Common myeloid progenitor, CD34-positive (primary cell): Measurements from ENCODE around the gene TFF2.

Source experiments
- CTCF ChIA-PET: fragments of 350-600 bp; sonication (Branson Sonifier 250); formaldehyde crosslinking; loops from one replicate; lab custom pipeline; 2021; ENCODE audit warnings: antibody characterized with exemption; lab: Charles Lee
- POLR2A ChIA-PET: fragments of 350-600 bp; sonication (Branson Sonifier 250); formaldehyde crosslinking; loops from one replicate; lab custom pipeline; 2021; ENCODE audit warnings: antibody characterized with exemption; lab: Charles Lee
- DNase-seq, 3 donors: peaks; one replicate each; pipeline versions ENCODE4 v3.0.0 to v3.0.0-alpha.2; 2013
- H3K27ac ChIP-seq, 2 experiments: 1 replicate in 1 of 2; 2 replicates in 1 of 2; pipeline ENCODE4 v1.7.0; 2013; ENCODE audit warnings: inconsistent platforms in 2 of 2, low read length in 2 of 2, mild to moderate bottlenecking in 2 of 2, low read depth in 1 of 2, moderate library complexity in 1 of 2; ENCODE audit not compliant: severe bottlenecking in 2 of 2, insufficient read depth in 1 of 2, poor library complexity in 1 of 2
- H3K27me3 ChIP-seq, 5 experiments: replicated peaks in 2 of 5; 1 replicate in 3 of 5; 2 replicates in 2 of 5; pipeline versions ENCODE4 v1.6.1 to v1.7.0; 2013; ENCODE audit warnings: low read length in 4 of 5, mild to moderate bottlenecking in 2 of 5, moderate library complexity in 2 of 5, inconsistent platforms in 1 of 5; ENCODE audit not compliant: insufficient read depth in 5 of 5, control insufficient read depth in 4 of 5
- H3K36me3 ChIP-seq, 4 experiments: 1 replicate in 2 of 4; 2 replicates in 2 of 4; pipeline versions ENCODE4 v1.6.1 to v1.7.0; 2013; ENCODE audit warnings: low read length in 3 of 4, control low read depth in 1 of 4, mild to moderate bottlenecking in 1 of 4; ENCODE audit not compliant: control insufficient read depth in 4 of 4, insufficient read depth in 4 of 4
- H3K4me1 ChIP-seq, 4 experiments: 1 replicate in 3 of 4; 2 replicates in 1 of 4; pipeline versions ENCODE4 v1.6.1 to v1.7.1; 2013; ENCODE audit warnings: low read length in 3 of 4, mild to moderate bottlenecking in 3 of 4, control low read depth in 1 of 4, inconsistent platforms in 1 of 4, moderate library complexity in 1 of 4; ENCODE audit not compliant: control insufficient read depth in 4 of 4, insufficient read depth in 4 of 4; ENCODE audit errors: control extremely low read depth in 1 of 4
- H3K4me3 ChIP-seq, 7 experiments: 1 replicate in 4 of 7; 2 replicates in 3 of 7; pipeline versions ENCODE4 v1.5.1 to v1.7.0; 2013; ENCODE audit warnings: mild to moderate bottlenecking in 7 of 7, low read length in 6 of 7, moderate library complexity in 6 of 7, inconsistent platforms in 2 of 7, low read depth in 2 of 7, control low read depth in 1 of 7; ENCODE audit not compliant: insufficient read depth in 4 of 7, control insufficient read depth in 1 of 7; ENCODE audit errors: extremely low read depth in 1 of 7
- H3K9me3 ChIP-seq, 5 experiments: 1 replicate in 4 of 5; 2 replicates in 1 of 5; pipeline versions ENCODE4 v1.6.1 to v1.7.1; 2013; ENCODE audit warnings: low read length in 4 of 5, mild to moderate bottlenecking in 2 of 5, inconsistent platforms in 1 of 5, low read depth in 1 of 5, moderate library complexity in 1 of 5; ENCODE audit not compliant: control insufficient read depth in 4 of 5, insufficient read depth in 2 of 5; ENCODE audit errors: control extremely low read depth in 1 of 5
- WGBS: methylation state at CpG from one replicate; pipeline ENCODE4 v1.1.5; 2013; ENCODE audit not compliant: insufficient coverage; 5-methylcytosine and 5-hydroxymethylcytosine counted together

The TFF2 gene

GRCh38 chr21:42302794-42303193 lies 48.0 kb downstream of the TFF2 start:
- CTCF ChIA-PET, result interaction anchor here (1.0 to 2.7 kb wide), 6 partner anchors 8 to 236 kb away, joined by 3 to 14 read pairs (median 4); no protein-coding TSS in a partner anchor
- 81% methylated on average over 7 of the region's 7 CpGs for WGBS
- no peaks in the 10 kb centered on the region for H3K9me3 ChIP-seq

DNA sequence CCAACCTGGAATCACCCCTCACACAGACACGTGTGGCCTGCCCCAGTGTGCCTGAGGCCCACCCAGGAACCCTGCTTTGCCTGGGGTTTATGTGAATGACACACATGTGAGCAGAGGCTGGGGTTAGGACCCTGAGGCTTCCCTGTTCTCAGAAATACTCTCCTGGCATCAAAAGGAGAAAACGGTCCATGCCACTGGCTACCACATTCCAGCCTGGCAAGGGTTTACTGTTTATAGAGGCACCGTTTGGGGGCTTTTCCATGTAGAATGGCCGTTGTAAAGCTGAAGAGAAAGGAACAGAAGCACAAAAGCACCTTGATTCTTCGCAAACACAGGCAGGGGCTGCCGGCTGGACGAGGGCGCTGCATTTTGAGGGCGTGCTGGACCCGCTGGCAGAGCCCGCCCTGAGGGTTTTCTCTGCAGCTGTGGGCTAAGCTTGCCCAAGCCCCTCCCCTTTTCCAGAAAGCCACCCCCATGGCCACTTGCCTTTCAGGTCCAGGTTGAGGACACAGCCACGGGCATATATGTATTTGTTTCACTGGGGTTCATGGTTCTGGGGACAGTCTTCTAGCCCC lies 48.6 kb downstream of the TFF2 start:
- peaks cover 0 to 7% (median 3%) of the 10 kb centered on the region in 4 experiments for H3K36me3 ChIP-seq
- no peak overlapping the region for H3K27ac ChIP-seq
- 71% methylated on average over 9 of the region's 12 CpGs for WGBS
- no peaks in the 10 kb centered on the region for H3K27me3 ChIP-seq
- DNase-seq, result peak in 1 of 3 donors; percentile 23
- CTCF ChIA-PET, result interaction anchor here (1.0 to 2.7 kb wide), 6 partner anchors 9 to 236 kb away, joined by 3 to 14 read pairs (median 4); no protein-coding TSS in a partner anchor
- H3K9me3 ChIP-seq, result no peaks in the 10 kb centered on the region
- peaks cover under 1 to 53% (median 33%) of the 10 kb centered on the region in 4 experiments for H3K4me1 ChIP-seq
- H3K4me3 ChIP-seq, result no peak overlapping the region
- POLR2A ChIA-PET, result no interaction called here

More at GRCh38 chr21:42302794-42303193, 48.0 kb downstream of the TFF2 start:
- Histone ChIP-seq H3K27me3 (no peaks in the 10 kb centered on the region), H3K4me3 (no peak overlapping the region), H3K36me3 (peaks cover 0 to 3% (median 0%) of the 10 kb centered on the region in 4 experiments), H3K4me1 (peaks cover 6 to 60% (median 39%) of the 10 kb centered on the region in 4 experiments), H3K27ac (no peak overlapping the region)
- POLR2A ChIA-PET, result no interaction called here
- DNase-seq, result no peak

- no peaks in the 10 kb centered on the region for H3K9me3 ChIP-seq
- no peaks in the 10 kb centered on the region for H3K27me3 ChIP-seq
- H3K27ac ChIP-seq, result no peak overlapping the region
- 86% methylated on average over 15 of the region's 20 CpGs for WGBS
- POLR2A ChIA-PET, result no interaction called here
- H3K4me3 ChIP-seq, result peak overlapping the region in 1 of 7 experiments; percentile 11
- peaks cover 0 to 12% (median 8%) of the 10 kb centered on the region in 4 experiments for H3K36me3 ChIP-seq
- peaks cover 0 to 47% (median 26%) of the 10 kb centered on the region in 4 experiments for H3K4me1 ChIP-seq
- CTCF ChIA-PET, result interaction anchor here (1.0 to 2.7 kb wide), 5 partner anchors 9 to 237 kb away, joined by 3 to 14 read pairs (median 5); no protein-coding TSS in a partner anchor
- DNase-seq, result peak in 2 of 3 donors; percentile 22 to 28
These were observed 49.3 kb downstream of the TFF2 start for GRCh38 chr21:42301371-42302075.

GRCh38 chr21:42300956-42301355 lies 49.8 kb downstream of the TFF2 start:
- H3K36me3 ChIP-seq, result peaks cover 3 to 17% (median 8%) of the 10 kb centered on the region in 4 experiments
- POLR2A ChIA-PET, result no interaction called here
- DNase-seq, result no peak
- no peak overlapping the region for H3K27ac ChIP-seq
- H3K4me3 ChIP-seq, result no peak overlapping the region
- H3K9me3 ChIP-seq, result no peaks in the 10 kb centered on the region
- WGBS, result 100% methylated on average over 1 of the region's 9 CpGs
- H3K27me3 ChIP-seq, result no peaks in the 10 kb centered on the region
- CTCF ChIA-PET, result interaction anchor here (1.2 to 2.7 kb wide), 3 partner anchors 10 to 67 kb away, joined by 5 to 14 read pairs (median 7); no protein-coding TSS in a partner anchor
- H3K4me1 ChIP-seq, result peaks cover 0 to 41% (median 20%) of the 10 kb centered on the region in 4 experiments

DNA sequence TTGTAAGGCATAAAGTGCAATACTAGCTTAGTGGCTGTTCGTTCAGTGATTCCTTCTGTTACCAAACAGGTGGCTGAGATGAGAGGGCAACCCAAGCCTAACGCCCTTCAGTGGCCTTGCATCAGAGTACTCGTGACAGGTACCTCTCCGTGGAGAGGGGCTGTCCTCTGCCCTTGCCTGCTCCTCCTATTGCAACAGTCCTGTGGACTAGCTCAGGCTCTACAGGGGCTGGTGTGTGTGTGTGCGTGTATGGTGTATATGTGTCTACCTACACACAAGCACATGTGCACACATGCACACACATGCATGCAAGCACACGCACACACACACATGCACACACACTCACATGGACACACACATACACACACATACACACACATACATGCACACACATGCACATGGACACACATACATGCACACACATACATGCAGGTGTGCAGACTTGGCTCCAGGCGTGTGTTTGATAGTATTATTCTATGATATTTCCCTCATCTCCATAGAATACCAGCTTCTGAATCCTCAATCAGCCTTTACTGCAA lies 50.7 kb downstream of the TFF2 start:
- Histone ChIP-seq H3K4me1 (peaks cover 0 to 37% (median 17%) of the 10 kb centered on the region in 4 experiments), H3K4me3 (no peak overlapping the region), H3K36me3 (peaks cover 3 to 24% (median 10%) of the 10 kb centered on the region in 4 experiments), H3K27ac (no peak overlapping the region), H3K27me3 (no peaks in the 10 kb centered on the region), H3K9me3 (no peaks in the 10 kb centered on the region)
- WGBS, result 100% methylated on average over 2 of the region's 7 CpGs
- ChIA-PET CTCF (interaction anchor here (1.2 to 4.7 kb wide), 4 partner anchors 9 to 21 kb away, joined by 3 to 21 read pairs (median 10); no protein-coding TSS in a partner anchor), POLR2A (no interaction called here)
- DNase-seq, result no peak

DNA sequence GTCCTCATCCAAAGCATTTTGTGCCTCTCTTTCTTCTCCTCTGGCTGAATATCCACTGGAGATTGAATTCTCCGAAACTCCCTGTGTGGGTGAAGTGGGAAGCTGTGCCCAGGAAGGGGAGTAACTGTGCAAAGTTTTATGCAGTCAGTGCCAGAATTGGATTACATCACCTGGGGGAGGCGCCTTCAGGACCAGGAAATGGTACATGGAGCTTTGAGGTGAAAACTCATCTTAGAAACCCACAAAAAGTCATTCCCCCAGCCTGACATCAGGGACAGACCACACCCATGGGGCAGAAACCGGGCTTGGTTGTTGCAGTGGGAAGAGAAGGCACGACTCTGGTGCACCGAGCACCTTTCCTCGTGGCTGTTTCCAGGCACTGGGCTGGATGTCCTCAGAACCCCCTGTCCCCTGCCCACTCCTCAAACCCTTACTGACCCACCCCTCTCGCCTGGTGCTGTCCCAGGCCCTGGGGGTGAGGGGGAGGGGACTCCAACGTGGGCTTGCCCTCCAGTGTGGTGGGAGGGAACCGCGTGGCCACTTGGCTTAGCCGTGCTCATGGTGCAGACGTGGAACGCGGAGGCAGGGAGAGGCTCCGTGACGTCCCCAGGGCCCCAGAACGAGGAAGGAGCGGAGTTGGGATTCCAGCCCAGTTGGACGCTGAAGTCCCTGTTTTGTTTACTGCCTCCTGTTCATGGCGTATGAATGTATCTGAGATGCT lies 51.3 kb downstream of the TFF2 start:
- 92% methylated on average over 18 of the region's 20 CpGs for WGBS
- POLR2A ChIA-PET, result no interaction called here

More for the DNA sequence above, 51.3 kb downstream of the TFF2 start:
- Histone ChIP-seq H3K4me3 (no peak overlapping the region), H3K4me1 (peaks cover 0 to 33% (median 17%) of the 10 kb centered on the region in 4 experiments), H3K27me3 (no peaks in the 10 kb centered on the region), H3K9me3 (no peaks in the 10 kb centered on the region), H3K27ac (no peak overlapping the region), H3K36me3 (peaks cover 3 to 29% (median 10%) of the 10 kb centered on the region in 4 experiments)
- no peak for DNase-seq
- CTCF ChIA-PET, result interaction anchor here (1.4 to 4.7 kb wide), 2 partner anchors 10 to 20 kb away, joined by 3 to 21 read pairs; no protein-coding TSS in a partner anchor
